Astrocyte (in vitro differentiated cells and primary cell): Measurements from ENCODE around the gene SOBP.

Experiments
- EZH2 ChIP-seq: IDR thresholded peaks from 2 replicates; pipeline ENCODE4 v1.6.1; 2012; ENCODE audit warnings: mild to moderate bottlenecking, low read length, inconsistent platforms; ENCODE audit not compliant: insufficient read depth
- TF ChIP-seq, protein P1 (sequence below): IDR thresholded peaks from 2 replicates; pipeline ENCODE4 v1.5.1; 2011; ENCODE audit warnings: low read depth, mild to moderate bottlenecking, inconsistent platforms, low read length, moderate library complexity; ENCODE audit not compliant: insufficient read depth

DNA sequence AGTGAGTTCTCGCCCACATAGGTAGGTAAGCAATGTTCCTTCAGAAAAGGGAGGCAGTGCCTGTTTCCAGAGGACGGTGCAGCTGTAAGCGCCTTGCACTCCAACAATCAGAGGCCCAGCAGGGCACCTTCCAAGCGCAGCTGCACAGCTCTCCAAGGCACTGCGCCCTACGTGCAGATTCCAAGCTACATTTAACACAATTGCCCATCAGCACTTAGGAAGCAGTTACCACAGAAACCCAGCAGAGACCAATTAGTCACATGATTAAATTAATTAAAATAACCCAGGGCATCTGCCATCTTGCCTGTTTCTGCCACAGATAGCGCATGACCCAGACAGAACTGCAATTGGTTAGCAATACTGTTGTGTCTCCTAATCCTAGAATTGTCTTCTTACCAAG is 65.5 kb downstream of the SOBP start:
- TF ChIP-seq, protein P1, sequence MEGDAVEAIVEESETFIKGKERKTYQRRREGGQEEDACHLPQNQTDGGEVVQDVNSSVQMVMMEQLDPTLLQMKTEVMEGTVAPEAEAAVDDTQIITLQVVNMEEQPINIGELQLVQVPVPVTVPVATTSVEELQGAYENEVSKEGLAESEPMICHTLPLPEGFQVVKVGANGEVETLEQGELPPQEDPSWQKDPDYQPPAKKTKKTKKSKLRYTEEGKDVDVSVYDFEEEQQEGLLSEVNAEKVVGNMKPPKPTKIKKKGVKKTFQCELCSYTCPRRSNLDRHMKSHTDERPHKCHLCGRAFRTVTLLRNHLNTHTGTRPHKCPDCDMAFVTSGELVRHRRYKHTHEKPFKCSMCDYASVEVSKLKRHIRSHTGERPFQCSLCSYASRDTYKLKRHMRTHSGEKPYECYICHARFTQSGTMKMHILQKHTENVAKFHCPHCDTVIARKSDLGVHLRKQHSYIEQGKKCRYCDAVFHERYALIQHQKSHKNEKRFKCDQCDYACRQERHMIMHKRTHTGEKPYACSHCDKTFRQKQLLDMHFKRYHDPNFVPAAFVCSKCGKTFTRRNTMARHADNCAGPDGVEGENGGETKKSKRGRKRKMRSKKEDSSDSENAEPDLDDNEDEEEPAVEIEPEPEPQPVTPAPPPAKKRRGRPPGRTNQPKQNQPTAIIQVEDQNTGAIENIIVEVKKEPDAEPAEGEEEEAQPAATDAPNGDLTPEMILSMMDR: no peak
- TF ChIP-seq EZH2: no peak
